Body of pancreas (tissue), 4 donors: ENCODE measurements around the gene LHFPL6.

Experiments
- POLR2A ChIP-seq, 3 donors: fragments of 450-650 bp; IDR thresholded peaks; one replicate each; pipeline ENCODE4 v1.6.1; 2016; ENCODE audit warnings: antibody characterized with exemption in 3 of 3, mild to moderate bottlenecking in 2 of 3
- TF ChIP-seq, protein P1 (sequence below), 7 experiments: fragments of 450-650 bp in 4 of 7; fragments of 200-600 bp in 3 of 7; sonication (generic) in 3 of 7; IDR thresholded peaks; one replicate each; pipeline ENCODE4 v1.5.1; 2016 to 2019; ENCODE audit warnings: antibody characterized with exemption in 7 of 7

DNA sequence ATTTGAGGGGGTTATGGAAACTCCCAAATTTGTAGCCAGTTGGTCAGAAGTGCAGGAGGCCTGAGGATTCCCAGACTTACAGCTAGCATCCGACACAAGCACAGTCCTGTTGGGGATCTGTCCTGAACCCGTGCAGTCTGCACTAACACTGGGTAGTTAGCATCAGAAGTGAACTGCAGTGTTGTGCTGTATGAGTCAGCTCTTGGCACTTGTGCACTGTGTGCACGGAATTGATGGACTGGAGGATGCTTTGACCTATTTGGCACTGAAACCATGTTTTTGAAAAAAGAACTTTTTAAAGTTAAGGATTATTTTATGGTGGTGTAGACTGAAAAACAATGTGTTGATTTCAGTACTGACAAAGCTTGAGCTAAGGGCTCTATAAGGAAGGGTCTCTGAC lies 285.7 kb downstream of the LHFPL6 start:
- TF ChIP-seq, protein P1, sequence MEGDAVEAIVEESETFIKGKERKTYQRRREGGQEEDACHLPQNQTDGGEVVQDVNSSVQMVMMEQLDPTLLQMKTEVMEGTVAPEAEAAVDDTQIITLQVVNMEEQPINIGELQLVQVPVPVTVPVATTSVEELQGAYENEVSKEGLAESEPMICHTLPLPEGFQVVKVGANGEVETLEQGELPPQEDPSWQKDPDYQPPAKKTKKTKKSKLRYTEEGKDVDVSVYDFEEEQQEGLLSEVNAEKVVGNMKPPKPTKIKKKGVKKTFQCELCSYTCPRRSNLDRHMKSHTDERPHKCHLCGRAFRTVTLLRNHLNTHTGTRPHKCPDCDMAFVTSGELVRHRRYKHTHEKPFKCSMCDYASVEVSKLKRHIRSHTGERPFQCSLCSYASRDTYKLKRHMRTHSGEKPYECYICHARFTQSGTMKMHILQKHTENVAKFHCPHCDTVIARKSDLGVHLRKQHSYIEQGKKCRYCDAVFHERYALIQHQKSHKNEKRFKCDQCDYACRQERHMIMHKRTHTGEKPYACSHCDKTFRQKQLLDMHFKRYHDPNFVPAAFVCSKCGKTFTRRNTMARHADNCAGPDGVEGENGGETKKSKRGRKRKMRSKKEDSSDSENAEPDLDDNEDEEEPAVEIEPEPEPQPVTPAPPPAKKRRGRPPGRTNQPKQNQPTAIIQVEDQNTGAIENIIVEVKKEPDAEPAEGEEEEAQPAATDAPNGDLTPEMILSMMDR (IDR thresholded peaks at IDR 0.05), result no peak
- TF ChIP-seq POLR2A (IDR thresholded peaks at IDR 0.05), result no peak
